Neural progenitor cell (in vitro differentiated cells): ENCODE measurements around the gene MTR. TPM values are rescaled to one million over a fixed set of nuclear protein-coding genes. Genes with fewer than 3 reads are reported as not detected.
"Not testable (repeated sequence)": the region's sequence is repeated elsewhere in the genome, so short reads cannot be mapped to it uniquely, and the experiment has no call there.

ENCODE experiments used
- DNase-seq: peaks from one replicate; pipeline ENCODE4 v3.0.0-alpha.2; 2016; ENCODE audit warnings: low spot score
- H2AFZ ChIP-seq: fragments of 200-600 bp; sonication (generic); replicated peaks from 2 replicates; pipeline ENCODE4 v1.6.1; 2016; ENCODE audit warnings: antibody characterized with exemption
- H3F3A ChIP-seq: fragments of 200-600 bp; sonication (generic); 2 replicates; pipeline ENCODE4 v1.6.1; 2016; ENCODE audit warnings: antibody characterized with exemption, low read depth
- H3K27ac ChIP-seq: fragments of 200-600 bp; sonication (generic); 2 replicates; pipeline ENCODE4 v1.5.1; 2016; ENCODE audit warnings: mild to moderate bottlenecking
- H3K27me3 ChIP-seq: fragments of 200-600 bp; sonication (generic); 2 replicates; pipeline ENCODE4 v1.6.1; 2016; ENCODE audit warnings: mild to moderate bottlenecking, moderate library complexity
- H3K36me3 ChIP-seq: fragments of 200-600 bp; sonication (generic); 2 replicates; pipeline ENCODE4 v1.5.1; 2016
- H3K4me1 ChIP-seq: fragments of 200-600 bp; sonication (generic); 2 replicates; pipeline ENCODE4 v1.6.1; 2016; ENCODE audit warnings: mixed run types
- H3K4me2 ChIP-seq: fragments of 200-600 bp; sonication (generic); 2 replicates; pipeline ENCODE4 v1.6.1; 2016
- H3K4me3 ChIP-seq: fragments of 200-600 bp; sonication (generic); 2 replicates; pipeline ENCODE4 v1.5.1; 2016
- H3K79me2 ChIP-seq: fragments of 200-600 bp; sonication (generic); 2 replicates; pipeline ENCODE4 v1.6.1; 2016; ENCODE audit warnings: low read depth
- H3K9ac ChIP-seq: fragments of 200-600 bp; sonication (generic); 2 replicates; pipeline ENCODE4 v1.6.1; 2016
- H3K9me3 ChIP-seq: fragments of 200-600 bp; sonication (generic); 2 replicates; pipeline ENCODE4 v1.5.1; 2016; ENCODE audit warnings: low read depth
- H4K20me1 ChIP-seq: fragments of 200-600 bp; sonication (generic); 2 replicates; pipeline ENCODE4 v1.6.1; 2016; ENCODE audit warnings: low read depth
- H3K27ac Mint-ChIP-seq: 3 replicates; pipeline ENCODE4 v1.8.0; 2021; ENCODE audit warnings: mixed read lengths
- H3K27me3 Mint-ChIP-seq: 2 replicates; pipeline ENCODE4 v1.8.0; 2022; ENCODE audit warnings: low read depth, mild to moderate bottlenecking, inconsistent platforms, moderate library complexity, mixed read lengths; ENCODE audit not compliant: insufficient read depth
- H3K36me3 Mint-ChIP-seq: 3 replicates; pipeline ENCODE4 v1.8.0; 2021; ENCODE audit warnings: mixed read lengths
- H3K4me1 Mint-ChIP-seq: 3 replicates; pipeline ENCODE4 v1.8.0; 2021; ENCODE audit warnings: mixed read lengths
- H3K4me3 Mint-ChIP-seq: 3 replicates; pipeline ENCODE4 v1.8.0; 2021; ENCODE audit warnings: mild to moderate bottlenecking, moderate library complexity, mixed read lengths
- H3K9me3 Mint-ChIP-seq: 3 replicates; pipeline ENCODE4 v1.8.0; 2020; ENCODE audit warnings: mixed read lengths
- EZH2 ChIP-seq: fragments of 200-600 bp; sonication (generic); IDR thresholded peaks from 2 replicates; pipeline ENCODE4 v1.6.1; 2017; ENCODE audit warnings: antibody characterized with exemption, mild to moderate bottlenecking, moderate library complexity
- EZH2phosphoT487 ChIP-seq: fragments of 200-600 bp; sonication (generic); IDR thresholded peaks from 2 replicates; pipeline ENCODE4 v1.6.1; 2017; ENCODE audit warnings: antibody characterized with exemption
- total RNA-seq: library from RNA; depleted of rRNA; stranded (reverse); fragments of >200 nt; gene quantifications from 2 replicates; pipeline ENCODE4 v1.2.3, GENCODE V29; 2015; ENCODE audit warnings: low replicate concordance
- TF ChIP-seq, protein P1 (sequence below): fragments of 200-600 bp; sonication (generic); IDR thresholded peaks from 2 replicates; pipeline ENCODE4 v1.5.1; 2017; ENCODE audit warnings: antibody characterized with exemption, mild to moderate bottlenecking

Gene MTR
- total RNA-seq, 1 donor from 2014 or later: 27.3 TPM

DNA sequence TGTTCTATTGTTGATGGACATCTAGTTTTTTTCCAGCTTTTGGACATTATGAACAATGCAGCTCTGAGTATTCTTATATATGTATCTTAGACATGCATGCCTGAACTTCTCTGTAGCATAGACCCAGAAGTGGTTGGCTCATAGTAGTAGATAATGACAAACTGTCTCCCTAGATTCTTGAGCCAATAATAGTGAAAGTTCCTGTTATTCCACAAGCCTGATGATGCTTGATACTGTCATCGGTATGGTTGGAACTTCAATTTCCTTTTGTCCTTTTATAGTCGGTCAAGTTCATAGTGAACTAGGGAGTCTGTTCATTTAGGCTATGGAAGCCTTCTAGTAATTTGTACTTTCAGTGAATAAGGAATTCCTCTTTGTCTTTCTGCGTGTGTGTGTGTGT, 56.8 kb downstream of the MTR start:
- Histone ChIP-seq H4K20me1 (no peaks in the 10 kb centered on the region), H3K27ac (no peak overlapping the region), H2AFZ (no peak overlapping the region), H3K36me3 (no peaks in the 10 kb centered on the region), H3K4me1 (no peaks in the 10 kb centered on the region), H3K4me3 (no peak overlapping the region), H3K79me2 (no peaks in the 10 kb centered on the region), H3F3A (no peaks in the 10 kb centered on the region), H3K9ac (no peak overlapping the region), H3K9me3 (no peaks in the 10 kb centered on the region), H3K4me2 (no peak overlapping the region), H3K27me3 (no peaks in the 10 kb centered on the region)
- DNase-seq: no peak
- Mint-ChIP-seq H3K4me1 (peaks cover 11% of the 10 kb centered on the region), H3K4me3 (no peak overlapping the region), H3K27me3 (no peaks in the 10 kb centered on the region), H3K9me3 (no peaks in the 10 kb centered on the region), H3K36me3 (peaks cover 40% of the 10 kb centered on the region), H3K27ac (no peak overlapping the region)
- TF ChIP-seq EZH2phosphoT487 (no peak), EZH2 (no peak)
- TF ChIP-seq, protein P1, sequence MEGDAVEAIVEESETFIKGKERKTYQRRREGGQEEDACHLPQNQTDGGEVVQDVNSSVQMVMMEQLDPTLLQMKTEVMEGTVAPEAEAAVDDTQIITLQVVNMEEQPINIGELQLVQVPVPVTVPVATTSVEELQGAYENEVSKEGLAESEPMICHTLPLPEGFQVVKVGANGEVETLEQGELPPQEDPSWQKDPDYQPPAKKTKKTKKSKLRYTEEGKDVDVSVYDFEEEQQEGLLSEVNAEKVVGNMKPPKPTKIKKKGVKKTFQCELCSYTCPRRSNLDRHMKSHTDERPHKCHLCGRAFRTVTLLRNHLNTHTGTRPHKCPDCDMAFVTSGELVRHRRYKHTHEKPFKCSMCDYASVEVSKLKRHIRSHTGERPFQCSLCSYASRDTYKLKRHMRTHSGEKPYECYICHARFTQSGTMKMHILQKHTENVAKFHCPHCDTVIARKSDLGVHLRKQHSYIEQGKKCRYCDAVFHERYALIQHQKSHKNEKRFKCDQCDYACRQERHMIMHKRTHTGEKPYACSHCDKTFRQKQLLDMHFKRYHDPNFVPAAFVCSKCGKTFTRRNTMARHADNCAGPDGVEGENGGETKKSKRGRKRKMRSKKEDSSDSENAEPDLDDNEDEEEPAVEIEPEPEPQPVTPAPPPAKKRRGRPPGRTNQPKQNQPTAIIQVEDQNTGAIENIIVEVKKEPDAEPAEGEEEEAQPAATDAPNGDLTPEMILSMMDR: no peak

DNA sequence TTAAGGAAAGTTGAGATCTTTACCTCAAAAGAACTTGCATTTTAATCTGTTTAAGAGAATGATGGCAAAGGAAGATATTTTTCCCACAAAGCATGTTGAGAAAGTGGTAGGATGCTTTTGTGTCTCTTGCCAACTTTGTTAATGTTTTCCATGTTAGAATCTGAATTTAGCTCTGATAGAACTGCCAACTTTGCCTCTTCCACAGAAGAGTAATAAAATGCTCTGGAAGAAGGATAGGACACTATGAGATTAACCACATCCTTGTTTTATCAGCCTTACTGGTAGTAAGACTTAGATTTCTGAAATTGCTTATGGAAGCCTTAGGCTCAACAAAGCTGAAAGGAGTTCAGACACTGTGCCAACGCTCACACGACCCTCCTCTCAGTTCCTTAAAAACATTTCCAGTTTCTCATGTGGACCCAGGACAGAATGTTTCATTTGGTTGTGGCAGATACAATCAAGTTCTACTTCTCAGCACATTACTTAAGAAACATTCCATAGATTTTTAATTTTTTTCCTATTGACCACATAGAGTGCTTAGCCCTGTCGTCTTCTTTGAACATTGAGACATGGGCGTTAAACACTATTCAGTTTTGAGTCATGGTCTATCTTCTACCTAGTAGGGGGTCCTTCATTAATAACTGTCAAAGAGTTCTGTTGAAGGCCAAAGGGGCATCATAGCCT, 59.0 kb downstream of the MTR start:
- DNase-seq: no peak
- Histone ChIP-seq H3K4me1 (no peaks in the 10 kb centered on the region), H3K4me2 (no peak overlapping the region), H2AFZ (no peak overlapping the region), H3K79me2 (no peaks in the 10 kb centered on the region), H3K27me3 (no peaks in the 10 kb centered on the region), H3K36me3 (no peaks in the 10 kb centered on the region), H3K27ac (no peak overlapping the region), H4K20me1 (no peaks in the 10 kb centered on the region), H3K9ac (no peak overlapping the region), H3K4me3 (no peak overlapping the region), H3F3A (no peaks in the 10 kb centered on the region), H3K9me3 (no peaks in the 10 kb centered on the region)
- Mint-ChIP-seq H3K27ac (no peak overlapping the region), H3K27me3 (peaks cover 5% of the 10 kb centered on the region), H3K36me3 (peaks cover 52% of the 10 kb centered on the region), H3K4me3 (no peak overlapping the region), H3K4me1 (peaks cover 11% of the 10 kb centered on the region), H3K9me3 (no peaks in the 10 kb centered on the region)
- TF ChIP-seq, protein P1: no peak
- no peak for TF ChIP-seq EZH2
- no peak for TF ChIP-seq EZH2phosphoT487

DNA sequence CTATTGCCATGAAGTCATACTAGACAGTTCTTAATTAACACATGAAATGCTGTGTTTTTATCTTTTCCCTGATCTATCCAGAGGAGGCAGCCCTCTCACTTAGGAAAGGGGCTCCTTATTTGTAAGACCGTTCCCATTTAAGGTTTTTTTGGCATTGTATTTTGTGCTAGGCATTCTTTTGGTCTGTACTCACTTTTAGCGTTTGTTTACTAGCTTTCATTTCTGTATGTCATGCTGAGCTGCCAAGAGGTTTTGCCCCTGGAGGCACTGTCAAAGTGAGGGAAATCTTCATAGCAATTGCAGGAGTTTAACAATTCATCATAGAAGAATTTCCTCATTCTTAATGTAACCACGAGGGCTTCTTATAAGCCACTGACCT, 59.5 kb downstream of the MTR start:
- H3K27ac ChIP-seq: no peak overlapping the region
- no peaks in the 10 kb centered on the region for H3F3A ChIP-seq
- H3K9ac ChIP-seq: no peak overlapping the region
- DNase-seq: no peak
- no peaks in the 10 kb centered on the region for H3K27me3 ChIP-seq
- Mint-ChIP-seq H3K27me3 (peaks cover 5% of the 10 kb centered on the region), H3K4me1 (peaks cover 11% of the 10 kb centered on the region), H3K27ac (no peak overlapping the region), H3K36me3 (peaks cover 54% of the 10 kb centered on the region), H3K4me3 (no peak overlapping the region), H3K9me3 (no peaks in the 10 kb centered on the region)
- H3K36me3 ChIP-seq: no peaks in the 10 kb centered on the region
- no peak overlapping the region for H3K4me3 ChIP-seq
- TF ChIP-seq, protein P1: no peak
- TF ChIP-seq EZH2 (no peak), EZH2phosphoT487 (no peak)
- no peaks in the 10 kb centered on the region for H3K79me2 ChIP-seq
- no peaks in the 10 kb centered on the region for H4K20me1 ChIP-seq
- H3K4me2 ChIP-seq: no peak overlapping the region
- no peak overlapping the region for H2AFZ ChIP-seq
- no peaks in the 10 kb centered on the region for H3K4me1 ChIP-seq
- H3K9me3 ChIP-seq: no peaks in the 10 kb centered on the region

DNA sequence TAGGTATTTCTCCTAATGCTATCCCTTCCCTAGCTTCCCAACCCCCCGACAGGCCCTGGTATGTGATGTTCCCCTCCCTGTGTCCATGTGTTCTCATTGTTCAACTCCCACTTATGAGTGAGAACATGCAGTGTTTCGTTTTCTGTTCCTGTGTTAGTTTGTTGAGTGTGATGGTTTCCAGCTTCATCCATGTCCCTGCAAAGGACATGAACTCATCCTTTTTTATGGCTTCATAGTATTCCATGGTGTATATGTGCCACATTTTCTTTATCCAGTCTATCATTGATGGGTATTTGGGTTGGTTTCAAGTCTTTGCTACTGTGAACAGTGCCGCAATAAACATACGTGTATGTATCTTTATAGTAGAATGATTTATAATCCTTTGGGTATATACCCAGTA, 61.6 kb downstream of the MTR start:
- not testable (repeated sequence) for H3K4me3 Mint-ChIP-seq, H3K36me3 ChIP-seq, H3K9me3 ChIP-seq, H3K9me3 Mint-ChIP-seq, H2AFZ ChIP-seq, H3K27me3 ChIP-seq, H3F3A ChIP-seq, H3K9ac ChIP-seq, H3K27ac Mint-ChIP-seq, H3K4me1 ChIP-seq, H3K4me3 ChIP-seq, DNase-seq, H3K27ac ChIP-seq, H3K4me2 ChIP-seq, H3K27me3 Mint-ChIP-seq, H4K20me1 ChIP-seq, H3K79me2 ChIP-seq
- Mint-ChIP-seq H3K36me3 (peaks cover 47% of the 10 kb centered on the region), H3K4me1 (peaks cover 11% of the 10 kb centered on the region)
